Heart right ventricle (tissue), 16 donors: ENCODE results near the gene GBGT1. TPM values are rescaled to one million over a fixed set of nuclear protein-coding genes. Genes with fewer than 3 reads are reported as not detected.
A peak's percentile ranks its signal among the peaks of the same experiment; 100 is the strongest.

Experiments
- ATAC-seq, 8 donors: fragments of 200-7000 bp; cut with Tn5 transposase; one replicate each; pipeline ENCODE4 v1.9.1; 2020; ENCODE audit warnings: mild to moderate bottlenecking in 8 of 8, moderate library complexity in 8 of 8, moderate number of reproducible peaks in 1 of 8
- DNase-seq, 2 donors: peaks; one replicate each; pipeline ENCODE4 v3.0.0-alpha.2; 2020
- H3K27ac ChIP-seq, 10 donors: fragments of 200-600 bp; sonication (generic) in 2 of 10; one replicate each; pipeline versions ENCODE4 v1.5.0 to v1.8.0; 2020 to 2022; ENCODE audit warnings: mild to moderate bottlenecking in 3 of 10
- H3K27me3 ChIP-seq, 7 donors: fragments of 200-600 bp; one replicate each; pipeline ENCODE4 v1.8.0; 2021 to 2022; ENCODE audit warnings: mild to moderate bottlenecking in 2 of 7
- H3K36me3 ChIP-seq, 9 donors: fragments of 200-600 bp; sonication (generic) in 1 of 9; one replicate each; pipeline versions ENCODE4 v1.5.0 to v1.8.0; 2020 to 2022; ENCODE audit warnings: mild to moderate bottlenecking in 2 of 9
- H3K4me1 ChIP-seq, 9 donors: fragments of 200-600 bp; sonication (generic) in 1 of 9; one replicate each; pipeline versions ENCODE4 v1.5.0 to v1.8.0; 2020 to 2022; ENCODE audit warnings: mild to moderate bottlenecking in 4 of 9
- H3K4me3 ChIP-seq, 10 donors: fragments of 200-600 bp; sonication (generic) in 2 of 10; one replicate each; pipeline versions ENCODE4 v1.5.0 to v1.8.0; 2020 to 2022; ENCODE audit warnings: mild to moderate bottlenecking in 7 of 10, moderate library complexity in 2 of 10
- H3K9me3 ChIP-seq, 11 donors: fragments of 200-600 bp in 10 of 11; sonication (generic) in 2 of 11; one replicate each; pipeline versions ENCODE4 v1.5.0 to v1.8.0; 2013 to 2022; ENCODE audit warnings: mild to moderate bottlenecking in 2 of 11, control low read depth in 1 of 11, moderate library complexity in 1 of 11
- whole genome bisulfite sequencing, 2 donors: extraction: QIAGEN DNeasy Blood & Tissue Kit; methylation state at CpG; one replicate each; pipeline ENCODE4 v1.1.7; 2013; ENCODE audit warnings: inconsistent platforms in 1 of 2; 5-methylcytosine and 5-hydroxymethylcytosine counted together
- intact Hi-C, 10 donors: fragments of 100-400 bp; cut with DNase I; formaldehyde crosslinking; loops; one replicate each; pipeline versions ENCODE4 v1.11.1 to v1.14.2; 2022
- polyA plus RNA-seq, 2 donors: library from polyadenylated mRNA; stranded (reverse); fragments of 200-250 nt; gene quantifications; one replicate each; pipeline ENCODE4 v1.2.3, GENCODE V29; 2013
- total RNA-seq, 10 donors: library from RNA; stranded (reverse); fragmentation: NEBNext Ultra II Directional in 3 of 10; extraction: Animal tissue kit (Norgen Biotek cat#: 25700) in 3 of 10; gene quantifications; one replicate each; pipeline versions ENCODE4 v1.2.1 to v1.2.4, GENCODE V29; 2021 to 2023
- TF ChIP-seq, protein P1 (sequence below), 9 donors: fragments of 200-600 bp; sonication (generic) in 2 of 9; IDR thresholded peaks; one replicate each; pipeline versions ENCODE4 v1.5.0 to v1.8.0; 2021 to 2022; ENCODE audit warnings: antibody characterized with exemption in 9 of 9, mild to moderate bottlenecking in 5 of 9, moderate library complexity in 1 of 9
- donor health status: Arrhythmogenic right ventricular cardiomyopathy.
- donor health status: ischemic (EF 13 %, LVEDD 7.1; RV severe dilation, severe dysfunction).
- donor health status: healthy with polysubstance abuse.
- donor health status: DM: no; HTN: yes; CAD: no.
- donor health status: DM: no; HTN: no; CAD: no.
- donor health status: ischemic (EF 25% LVEDD 6.9; RV normal size, moderate dysfunction).
- donor health status: ischemic (EF 25% LVEDD 5.7; RV mildly dilated, moderate dysfunction).
- donor health status: healthy.
- donor health status: DM: yes; HTN: yes; CAD: no.
- donor health status: Ischemic cardiomyopathy.
- donor health status: ischemic (EF 35%, LVEDD 5.7; RV mildly dilated, moderate dysfunction).
- donor health status: nonischemic (EF 11% LVEDD 7.7; RV severe dilation, severe dysfunction).
- donor health status: DM: yes; HTN: yes; CAD: no.
- donor health status: PGD.
- donor health status: ischemic (EF 29% LVEDD 5.4; RV normal size, mild dysfunction).
- donor health status: nonischemic (EF 23%, LVEDD 6.1; RV moderate dilation, normal function).

GBGT1 gene
- total and polyA plus RNA-seq, 12 donors: 2.5 to 14.7 (median 6.6) TPM

DNA sequence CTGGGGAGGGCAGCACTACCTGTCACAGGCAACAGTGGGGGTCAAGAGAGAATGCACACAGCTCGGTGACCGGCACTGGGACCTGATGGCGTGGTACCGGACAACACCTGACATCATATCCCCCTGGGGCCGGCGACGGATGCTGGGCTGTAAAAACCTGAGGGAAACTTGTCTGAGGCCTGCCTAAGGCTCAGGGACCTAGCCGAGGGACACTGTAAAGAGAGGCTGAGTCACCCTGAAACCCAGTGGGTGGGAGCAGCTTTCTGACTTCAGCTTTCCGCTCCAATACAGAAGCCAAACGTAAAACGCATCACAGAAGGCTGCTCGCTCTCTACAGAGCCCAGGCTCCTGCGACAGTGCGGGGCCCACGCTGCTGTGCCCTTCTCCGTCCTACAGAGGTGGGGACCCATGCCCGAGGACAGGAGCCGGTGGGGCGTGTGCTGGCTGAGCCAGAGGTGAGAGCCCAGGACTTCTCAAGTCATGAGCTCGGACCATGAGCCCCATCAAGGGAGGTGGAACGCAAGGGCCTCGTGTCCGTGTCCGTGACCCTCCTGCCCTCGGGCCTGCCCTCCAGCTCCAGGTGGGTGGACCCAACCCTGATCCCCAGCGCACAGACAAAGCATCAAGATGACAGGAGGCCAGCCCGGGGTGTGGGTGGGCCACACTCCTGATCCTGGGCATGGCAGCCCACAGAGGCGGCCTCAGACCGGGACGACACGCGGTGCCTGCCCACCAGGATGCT lies 47.9 kb downstream of the GBGT1 start:
- H3K36me3 ChIP-seq: peaks cover 0 to 24% (median 5%) of the 10 kb centered on the region in 9 donors
- H3K4me3 ChIP-seq: no peak overlapping the region
- intact Hi-C loops: no loop called here
- H3K27me3 ChIP-seq: no peaks in the 10 kb centered on the region
- ATAC-seq (no peak), DNase-seq (peak in 1 of 2 donors; percentile 19)
- 75 to 87% methylated on average over 32 of the region's 32 CpGs for WGBS, 2 donors
- TF ChIP-seq, protein P1, sequence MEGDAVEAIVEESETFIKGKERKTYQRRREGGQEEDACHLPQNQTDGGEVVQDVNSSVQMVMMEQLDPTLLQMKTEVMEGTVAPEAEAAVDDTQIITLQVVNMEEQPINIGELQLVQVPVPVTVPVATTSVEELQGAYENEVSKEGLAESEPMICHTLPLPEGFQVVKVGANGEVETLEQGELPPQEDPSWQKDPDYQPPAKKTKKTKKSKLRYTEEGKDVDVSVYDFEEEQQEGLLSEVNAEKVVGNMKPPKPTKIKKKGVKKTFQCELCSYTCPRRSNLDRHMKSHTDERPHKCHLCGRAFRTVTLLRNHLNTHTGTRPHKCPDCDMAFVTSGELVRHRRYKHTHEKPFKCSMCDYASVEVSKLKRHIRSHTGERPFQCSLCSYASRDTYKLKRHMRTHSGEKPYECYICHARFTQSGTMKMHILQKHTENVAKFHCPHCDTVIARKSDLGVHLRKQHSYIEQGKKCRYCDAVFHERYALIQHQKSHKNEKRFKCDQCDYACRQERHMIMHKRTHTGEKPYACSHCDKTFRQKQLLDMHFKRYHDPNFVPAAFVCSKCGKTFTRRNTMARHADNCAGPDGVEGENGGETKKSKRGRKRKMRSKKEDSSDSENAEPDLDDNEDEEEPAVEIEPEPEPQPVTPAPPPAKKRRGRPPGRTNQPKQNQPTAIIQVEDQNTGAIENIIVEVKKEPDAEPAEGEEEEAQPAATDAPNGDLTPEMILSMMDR (IDR thresholded peaks at IDR 0.05): no peak
- H3K9me3 ChIP-seq: no peaks in the 10 kb centered on the region
- H3K27ac ChIP-seq: peak overlapping the region in 9 of 10 donors; percentile 73 to 96 (median 82)
- H3K4me1 ChIP-seq: peaks cover 70 to 93% (median 88%) of the 10 kb centered on the region in 9 donors

DNA sequence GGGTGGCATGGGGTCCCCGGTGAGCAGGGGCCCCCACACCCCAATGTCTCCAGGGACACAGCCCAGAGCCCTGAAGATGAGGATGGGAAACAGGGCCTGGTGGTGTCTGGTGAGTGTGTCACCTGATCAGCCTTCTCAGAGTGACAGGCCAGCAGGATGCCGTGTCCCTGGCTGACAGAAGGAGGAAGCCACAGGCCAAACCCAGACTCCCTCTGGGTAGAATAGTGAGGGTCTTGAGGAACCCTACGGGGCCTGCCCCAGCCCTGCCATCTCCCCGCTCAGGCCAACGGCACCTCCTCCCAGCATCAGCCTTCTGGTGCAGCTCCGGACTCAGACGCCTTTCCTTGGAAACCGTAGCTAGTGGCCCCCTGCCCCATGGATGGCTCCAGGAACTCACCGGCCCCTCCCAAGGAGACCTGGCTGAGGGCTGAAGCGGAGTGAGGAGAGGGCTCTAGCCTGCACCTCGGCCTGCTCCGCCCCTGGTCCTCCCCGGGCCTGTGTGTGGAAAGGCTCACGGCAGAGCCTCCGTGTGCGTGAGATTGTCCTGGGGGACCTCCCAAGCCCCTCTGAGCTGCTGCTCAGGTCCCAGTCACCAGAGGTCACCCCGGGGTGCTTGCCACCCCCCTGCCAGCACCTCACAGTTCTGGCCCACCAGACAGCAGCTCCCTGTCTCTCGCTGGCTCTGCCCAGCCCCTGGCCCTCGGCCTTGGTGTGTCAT lies 48.7 kb downstream of the GBGT1 start:
- Histone ChIP-seq H3K36me3 (peaks cover 0 to 31% (median 8%) of the 10 kb centered on the region in 9 donors), H3K9me3 (no peaks in the 10 kb centered on the region), H3K27ac (peak overlapping the region in 9 of 10 donors; percentile 73 to 96 (median 82)), H3K27me3 (no peaks in the 10 kb centered on the region), H3K4me1 (peaks cover 70 to 88% (median 81%) of the 10 kb centered on the region in 9 donors), H3K4me3 (peak overlapping the region in 1 of 10 donors; percentile 34)
- intact Hi-C loops: no loop called here
- 74 to 76% methylated on average over 19 of the region's 19 CpGs for WGBS, 2 donors
- TF ChIP-seq, protein P1 (IDR thresholded peaks at IDR 0.05): no peak
- ATAC-seq (peak in 4 of 8 donors; percentile 2 to 13 (median 5)), DNase-seq (peak in 1 of 2 donors; percentile 13)

DNA sequence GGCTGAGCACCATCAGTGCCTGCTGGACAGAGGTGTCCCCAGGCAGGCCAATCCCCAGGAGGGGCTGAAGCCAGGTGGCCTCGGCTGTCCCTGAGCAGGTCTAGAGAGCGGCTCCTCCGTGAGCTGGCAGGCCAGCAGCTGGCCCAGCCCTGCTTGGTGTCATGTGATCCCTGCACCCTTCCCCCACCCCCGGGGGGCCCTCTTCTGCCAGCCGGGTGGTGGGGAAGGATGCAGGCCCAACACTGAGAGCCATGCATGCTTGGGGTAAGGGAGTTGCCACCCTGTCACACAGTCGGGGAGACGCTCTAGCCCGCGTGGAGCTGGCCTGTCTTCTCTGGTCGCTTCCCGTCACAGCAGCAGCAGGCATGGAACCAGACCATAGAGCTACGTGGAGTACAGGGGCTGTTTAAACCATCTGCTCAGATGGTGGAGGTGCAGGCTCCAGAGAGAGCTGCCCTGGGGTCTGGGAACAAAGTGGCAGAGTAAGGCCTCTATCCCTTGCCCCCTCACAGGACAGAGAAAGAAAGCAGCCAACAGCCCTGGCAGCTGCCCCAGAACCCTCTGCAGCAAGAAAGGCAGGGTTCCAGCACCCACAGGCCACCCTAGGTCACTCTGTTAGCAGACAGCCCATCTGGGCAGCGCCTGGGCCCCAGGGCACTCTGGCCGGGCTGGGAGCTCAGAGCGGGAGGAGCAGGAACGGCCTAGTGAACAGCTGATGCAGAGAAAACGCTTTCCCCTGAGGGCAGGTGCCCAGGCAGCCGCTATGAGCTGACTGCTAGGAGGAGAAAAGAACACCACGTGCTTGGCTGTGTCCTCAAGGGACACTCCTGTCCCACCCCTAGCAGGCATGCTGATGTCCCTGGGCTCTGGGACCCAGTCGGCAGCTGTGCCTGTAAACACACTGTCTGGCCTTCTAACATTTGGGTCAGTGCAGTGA lies 49.5 kb downstream of the GBGT1 start:
- Histone ChIP-seq H3K27me3 (no peaks in the 10 kb centered on the region), H3K9me3 (no peaks in the 10 kb centered on the region), H3K4me1 (peaks cover 62 to 80% (median 73%) of the 10 kb centered on the region in 9 donors), H3K36me3 (peaks cover 2 to 40% (median 14%) of the 10 kb centered on the region in 9 donors), H3K4me3 (peak overlapping the region in 4 of 10 donors; percentile 6 to 34 (median 21)), H3K27ac (peak overlapping the region; percentile 33 to 96 (median 80))
- WGBS, 2 donors: 20 to 24% methylated on average over 20 of the region's 20 CpGs
- intact Hi-C loops: no loop called here
- TF ChIP-seq, protein P1 (IDR thresholded peaks at IDR 0.05): no peak
- peak; percentile 65 to 74 for DNase-seq
- peak; percentile 30 to 68 (median 51) for ATAC-seq
